GM19468 (cell line): ENCODE results near the gene THAP12.

Experiments
- ATAC-seq: cut with Tn5 transposase; IDR thresholded peaks from one replicate; pipeline ENCODE4 v1.9.1; 2021; ENCODE audit warnings: mild to moderate bottlenecking, moderate library complexity, moderate number of reproducible peaks; ENCODE audit not compliant: unreplicated experiment; ENCODE audit errors: extremely low read depth

The THAP12 gene

GRCh38 chr11:76382209-76382608, 1.3 kb upstream of the THAP12 start:
- no peak for ATAC-seq

- ATAC-seq, result peak; percentile 6
Measured at GRCh38 chr11:76380159-76380976, 564 bp downstream of the THAP12 start.

- no peak for ATAC-seq
Measured at GRCh38 chr11:76379807-76380158, 1.1 kb downstream of the THAP12 start.

GRCh38 chr11:76376746-76377558, 4.0 kb downstream of the THAP12 start:
- ATAC-seq, result no peak

GRCh38 chr11:76371170-76371569, 9.8 kb downstream of the THAP12 start:
- ATAC-seq, result no peak

- ATAC-seq, result no peak
Measured at GRCh38 chr11:76369406-76369805, 11.5 kb downstream of the THAP12 start.

GRCh38 chr11:76368490-76368889, 12.4 kb downstream of the THAP12 start:
- ATAC-seq, result no peak

DNA sequence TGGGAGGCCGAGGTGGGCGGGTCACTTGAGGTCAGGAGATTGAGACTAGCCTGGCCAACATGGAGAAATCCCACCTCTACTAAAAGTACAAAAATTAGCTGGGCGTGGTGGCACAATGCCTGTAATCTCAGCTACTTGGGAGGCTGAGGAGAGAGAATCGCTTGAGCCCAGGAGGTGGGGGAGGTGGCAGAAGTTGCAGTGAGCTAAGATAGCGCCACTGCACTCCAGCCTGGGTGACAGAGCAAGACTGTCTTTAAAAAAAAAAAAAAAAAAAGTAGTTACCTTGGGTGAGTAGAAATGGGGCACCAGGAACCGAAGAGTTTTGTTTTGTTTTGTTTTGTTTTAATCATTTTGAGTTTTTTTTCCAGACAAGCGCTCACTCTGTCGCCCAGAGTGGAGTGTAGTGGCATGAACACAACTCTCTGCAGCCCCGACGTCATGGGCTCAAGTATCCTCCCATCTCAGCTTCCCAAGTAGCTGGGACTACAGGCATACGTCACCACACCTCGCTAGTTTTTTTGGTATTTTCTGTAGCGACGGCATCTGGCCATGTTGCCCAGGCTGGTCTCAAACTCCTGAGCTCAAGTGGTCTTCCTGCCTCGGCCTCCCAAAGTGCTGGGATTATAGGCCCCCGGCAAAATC, 15.8 kb downstream of the THAP12 start:
- no peak for ATAC-seq

GRCh38 chr11:76362716-76363115, 18.2 kb downstream of the THAP12 start:
- ATAC-seq, result no peak

DNA sequence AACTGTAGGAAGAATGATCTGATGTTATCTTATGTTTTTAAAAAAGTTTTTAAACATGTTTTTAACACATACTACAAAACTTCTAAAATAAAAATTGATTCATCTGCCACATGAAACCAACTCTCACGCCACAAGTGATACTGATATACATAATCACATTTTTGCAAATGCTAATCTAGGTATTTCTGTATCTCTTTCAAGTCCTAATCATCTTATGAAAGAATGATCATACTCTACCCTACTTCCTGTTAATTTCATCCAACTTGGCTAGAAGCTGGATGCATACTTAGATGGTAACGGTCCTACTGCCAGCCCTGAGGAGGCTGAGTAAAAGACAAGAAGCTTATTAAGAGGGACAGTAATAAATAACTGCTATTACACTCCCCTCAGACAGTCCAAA, 19.2 kb downstream of the THAP12 start:
- ATAC-seq, result no peak

DNA sequence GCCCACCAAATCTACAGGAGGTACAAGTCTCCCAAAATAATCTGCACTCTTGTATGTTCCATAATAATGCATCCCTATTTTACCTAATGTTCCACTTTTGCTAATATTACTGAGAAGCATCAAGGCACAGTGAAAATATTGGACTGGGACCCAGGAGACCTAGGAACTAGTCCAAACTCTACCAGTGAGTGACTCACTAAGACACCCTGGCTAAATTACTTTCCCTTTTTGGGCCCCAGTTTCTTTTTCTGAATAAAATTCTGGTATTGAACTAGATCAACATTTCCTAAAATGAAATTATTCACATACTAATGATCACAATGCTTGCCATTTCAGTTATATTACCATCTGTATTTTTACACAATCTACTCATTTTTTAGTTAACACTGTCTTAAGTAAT, 19.6 kb downstream of the THAP12 start:
- ATAC-seq, result no peak

GRCh38 chr11:76355172-76355571, 25.8 kb downstream of the THAP12 start:
- no peak for ATAC-seq

- no peak for ATAC-seq
Measured at GRCh38 chr11:76348348-76348747, 32.6 kb downstream of the THAP12 start.

DNA sequence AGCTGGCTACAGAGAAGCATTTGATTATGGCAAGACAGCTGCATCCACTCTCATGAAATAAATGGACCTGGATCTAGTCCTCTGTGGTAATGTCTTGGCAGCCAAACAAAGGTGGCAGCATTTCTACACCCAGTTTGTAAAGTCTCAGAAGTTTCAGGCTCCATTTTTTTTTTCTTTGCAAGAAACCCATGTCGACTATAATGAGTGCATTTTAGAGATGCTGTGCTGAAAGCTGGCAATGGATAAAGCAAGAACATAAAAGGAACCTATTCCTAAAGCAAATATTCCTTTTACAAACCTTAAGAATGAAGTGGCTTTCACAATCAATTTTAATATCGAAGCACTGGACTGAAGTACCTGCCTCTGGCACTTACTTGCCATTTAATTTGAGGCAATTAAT, 33.5 kb downstream of the THAP12 start:
- ATAC-seq, result no peak

DNA sequence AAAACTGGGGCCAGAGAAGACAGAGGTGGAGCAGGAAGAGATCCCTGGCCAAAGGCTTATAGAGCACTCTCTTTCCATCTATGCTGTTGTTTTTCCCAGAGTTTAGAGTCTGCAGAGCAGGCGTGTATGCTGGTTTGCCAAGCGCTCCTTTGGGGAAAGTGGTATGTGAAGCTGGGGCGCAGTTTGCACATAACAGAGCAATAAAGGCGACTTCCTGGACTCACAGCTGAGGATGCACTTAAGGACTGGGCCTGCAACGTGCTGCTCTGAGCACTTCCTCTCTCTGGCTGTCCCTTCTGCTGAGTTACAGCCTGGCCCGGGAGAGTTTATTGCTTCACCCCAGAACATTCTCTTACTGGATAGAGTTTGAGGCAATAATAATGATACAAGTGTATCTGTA, 41.7 kb downstream of the THAP12 start:
- no peak for ATAC-seq

- no peak for ATAC-seq
Measured at GRCh38 chr11:76337923-76338322, 43.0 kb downstream of the THAP12 start.

- ATAC-seq, result no peak
Measured at GRCh38 chr11:76337469-76337868, 43.5 kb downstream of the THAP12 start.

GRCh38 chr11:76336597-76336996, 44.3 kb downstream of the THAP12 start:
- no peak for ATAC-seq

DNA sequence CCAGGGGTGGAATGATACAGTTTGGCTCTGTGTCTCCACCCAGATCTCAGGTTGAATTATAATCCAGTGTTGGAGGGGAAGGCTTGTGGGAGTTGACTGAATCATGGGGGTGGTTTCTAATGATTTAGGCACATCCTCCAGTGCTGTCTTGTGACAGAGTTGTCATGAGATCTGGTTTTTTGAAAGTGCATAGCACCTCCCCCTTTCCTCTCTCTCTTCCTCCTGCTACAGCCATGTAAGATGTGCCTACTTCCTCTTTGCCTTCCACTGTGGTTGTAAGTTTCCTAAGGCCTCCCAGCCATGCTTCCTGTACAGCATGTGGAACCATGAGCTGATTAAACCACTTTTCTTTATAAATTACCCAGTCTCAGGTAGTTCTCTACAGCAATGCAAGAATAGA, 45.1 kb downstream of the THAP12 start:
- ATAC-seq, result no peak

DNA sequence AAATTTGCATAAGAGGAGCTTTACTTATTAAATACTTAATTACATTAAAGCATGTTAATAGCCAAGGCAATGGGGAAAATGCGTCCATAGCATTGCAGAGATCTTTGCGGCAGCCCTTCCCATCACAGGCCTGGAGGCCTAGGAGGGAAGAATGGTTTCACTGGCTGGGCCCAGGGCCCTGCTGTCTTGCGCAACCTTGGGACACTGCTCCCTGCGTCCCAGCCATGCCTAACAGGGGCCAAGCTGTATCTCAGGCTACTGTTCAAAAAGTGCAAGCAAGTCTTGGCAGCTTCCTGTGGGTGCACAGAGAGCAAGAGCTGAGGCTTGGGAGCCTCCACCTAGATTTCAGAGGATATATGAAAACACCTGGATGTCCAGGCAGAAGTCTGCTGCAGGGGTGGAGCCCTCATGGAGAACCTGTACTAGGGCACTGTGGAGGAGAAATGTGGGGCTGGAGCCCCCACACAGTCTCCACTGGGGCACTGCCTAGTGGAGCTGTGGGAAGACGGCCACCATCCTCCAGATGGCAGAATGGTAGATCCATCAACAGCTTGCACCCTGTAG, 46.0 kb downstream of the THAP12 start:
- ATAC-seq, result no peak

DNA sequence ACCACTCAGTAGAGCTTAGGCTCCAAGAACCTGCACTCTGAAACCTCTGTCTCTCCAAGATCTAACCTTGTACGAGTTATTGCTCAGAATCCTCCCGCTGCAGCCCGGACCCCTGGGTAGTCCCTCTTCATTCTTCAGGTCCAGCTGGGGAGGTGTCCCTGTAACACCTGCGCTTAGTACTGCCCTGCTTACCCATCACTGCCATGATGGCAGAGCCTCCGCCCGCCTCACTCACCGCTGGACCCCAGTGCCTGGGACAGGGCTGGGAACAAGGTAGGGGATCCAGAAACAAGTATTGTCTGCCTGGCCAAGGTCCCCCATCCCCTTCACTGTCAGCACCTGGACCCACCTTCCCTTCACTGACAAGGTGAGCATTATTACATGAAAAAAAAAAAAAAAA, 50.3 kb downstream of the THAP12 start:
- ATAC-seq, result no peak
